Caco-2 (cell line): ENCODE data around the gene ADAMTS4. TPM values are rescaled to one million over a fixed set of nuclear protein-coding genes. Genes with fewer than 3 reads are reported as not detected.

Experiments
- BruUV-seq: library from RNA; stranded (reverse); fragments of 400-500 nt; replicated peaks from 2 replicates; lab custom pipeline; 2021; lab: Mats Ljungman, UMichigan
- CTCF ChIA-PET: fragments of 300-600 bp; sonication (Branson Sonifier 250); formaldehyde crosslinking; loops from one replicate; lab custom pipeline; 2022; ENCODE audit warnings: antibody characterized with exemption; lab: Charles Lee
- POLR2A ChIA-PET: fragments of 300-600 bp; sonication (Branson Sonifier 250); formaldehyde crosslinking; loops from one replicate; lab custom pipeline; 2022; ENCODE audit warnings: antibody characterized with exemption; lab: Charles Lee
- DNase-seq, 2 experiments: peaks; one replicate each; pipeline versions ENCODE4 v3.0.0 to v3.0.0-alpha.2; 2020 to 2022
- H3K27me3 ChIP-seq: replicated peaks from 2 replicates; pipeline ENCODE4 v1.6.0; 2011; ENCODE audit warnings: low read length; ENCODE audit not compliant: control insufficient read depth, insufficient read depth
- H3K36me3 ChIP-seq: 2 replicates; pipeline ENCODE4 v1.5.1; 2011; ENCODE audit warnings: low read length; ENCODE audit not compliant: control insufficient read depth, insufficient read depth
- H3K4me1 ChIP-seq: fragments of 250-450 bp; sonication (Bioruptor Pico); 2 replicates; pipeline ENCODE4 v1.5.1; 2020; ENCODE audit warnings: mild to moderate bottlenecking
- H3K4me3 ChIP-seq: 2 replicates; pipeline ENCODE4 v1.5.1; 2011; ENCODE audit warnings: low read depth, mild to moderate bottlenecking, control low read depth, low read length
- H3K9me3 ChIP-seq: fragments of 250-450 bp; sonication (Bioruptor Pico); 2 replicates; pipeline ENCODE4 v1.5.1; 2020; ENCODE audit warnings: mild to moderate bottlenecking, moderate library complexity
- H3K27ac Mint-ChIP-seq: one replicate; pipeline ENCODE4 v1.8.0; 2022; ENCODE audit warnings: mixed read lengths; ENCODE audit not compliant: unreplicated experiment
- H3K27me3 Mint-ChIP-seq: one replicate; pipeline ENCODE4 v1.8.0; 2022; ENCODE audit warnings: mixed read lengths; ENCODE audit not compliant: insufficient read depth, unreplicated experiment
- H3K36me3 Mint-ChIP-seq: one replicate; pipeline ENCODE4 v1.8.0; 2022; ENCODE audit warnings: mild to moderate bottlenecking, mixed read lengths; ENCODE audit not compliant: insufficient read depth, unreplicated experiment
- H3K4me1 Mint-ChIP-seq: one replicate; pipeline ENCODE4 v1.8.0; 2022; ENCODE audit warnings: low read depth, mixed read lengths; ENCODE audit not compliant: unreplicated experiment
- H3K4me3 Mint-ChIP-seq: one replicate; pipeline ENCODE4 v1.8.0; 2022; ENCODE audit warnings: mild to moderate bottlenecking, moderate library complexity, mixed read lengths; ENCODE audit not compliant: unreplicated experiment
- H3K9me3 Mint-ChIP-seq: one replicate; pipeline ENCODE4 v1.8.0; 2022; ENCODE audit warnings: mixed read lengths; ENCODE audit not compliant: unreplicated experiment
- intact Hi-C: fragments of 100-400 bp; cut with micrococcal nuclease; formaldehyde crosslinking; loops from one replicate; pipeline ENCODE4 v1.10.0; 2022; ENCODE audit not compliant: unreplicated experiment
- total RNA-seq: library from RNA; stranded (reverse); gene quantifications from 2 replicates; pipeline ENCODE4 v1.2.3, GENCODE V29; 2022
- TF ChIP-seq, protein P1 (sequence below), 2 experiments: fragments of 200-600 bp in 1 of 2; IDR thresholded peaks; 1 replicate in 1 of 2; 2 replicates in 1 of 2; pipeline versions ENCODE4 v1.5.1 to v1.8.0; 2011 to 2022; ENCODE audit warnings: antibody characterized with exemption in 1 of 2, control low read depth in 1 of 2, inconsistent platforms in 1 of 2, low read depth in 1 of 2, low read length in 1 of 2, mild to moderate bottlenecking in 1 of 2, moderate library complexity in 1 of 2; ENCODE audit not compliant: insufficient read depth in 1 of 2, severe bottlenecking in 1 of 2, unreplicated experiment in 1 of 2

The ADAMTS4 gene
- total RNA-seq, 1 experiment from 2014 or later: 0.32 TPM

DNA sequence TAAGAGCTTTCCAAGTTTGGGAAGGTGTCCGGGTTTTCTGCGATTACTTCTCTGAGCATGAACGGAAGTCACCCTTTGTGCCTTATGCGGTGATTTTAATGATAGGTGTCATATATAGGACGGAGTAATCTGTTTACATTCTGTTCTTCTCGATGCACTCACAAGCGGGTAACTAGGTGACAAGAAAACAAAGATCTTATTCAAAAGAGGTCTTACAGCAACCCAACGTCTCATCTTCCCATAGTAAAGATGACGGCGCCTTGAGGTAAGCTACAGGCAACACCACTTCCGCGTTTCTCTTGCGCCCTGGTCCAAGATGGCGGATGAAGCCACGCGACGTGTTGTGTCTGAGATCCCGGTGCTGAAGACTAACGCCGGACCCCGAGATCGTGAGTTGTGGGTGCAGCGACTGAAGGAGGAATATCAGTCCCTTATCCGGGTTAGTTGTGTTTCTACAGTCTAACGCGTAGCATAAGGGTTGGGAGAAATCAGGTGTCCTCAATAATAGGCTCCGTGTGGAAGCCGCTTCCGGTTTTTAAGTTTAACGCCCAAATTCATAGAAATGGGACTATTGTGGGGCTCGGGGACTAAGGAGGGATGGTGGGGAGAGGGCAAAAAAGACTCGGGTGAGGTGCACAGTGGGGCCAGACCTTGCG is 45.0 kb downstream of the ADAMTS4 start, which contains the start of gene UFC1:
TSS of gene UFC1 (plus strand) at position 297 of the 656 bp plus-strand sequence. CDS start at position 317, 20 bp downstream.
- TF ChIP-seq, protein P1, sequence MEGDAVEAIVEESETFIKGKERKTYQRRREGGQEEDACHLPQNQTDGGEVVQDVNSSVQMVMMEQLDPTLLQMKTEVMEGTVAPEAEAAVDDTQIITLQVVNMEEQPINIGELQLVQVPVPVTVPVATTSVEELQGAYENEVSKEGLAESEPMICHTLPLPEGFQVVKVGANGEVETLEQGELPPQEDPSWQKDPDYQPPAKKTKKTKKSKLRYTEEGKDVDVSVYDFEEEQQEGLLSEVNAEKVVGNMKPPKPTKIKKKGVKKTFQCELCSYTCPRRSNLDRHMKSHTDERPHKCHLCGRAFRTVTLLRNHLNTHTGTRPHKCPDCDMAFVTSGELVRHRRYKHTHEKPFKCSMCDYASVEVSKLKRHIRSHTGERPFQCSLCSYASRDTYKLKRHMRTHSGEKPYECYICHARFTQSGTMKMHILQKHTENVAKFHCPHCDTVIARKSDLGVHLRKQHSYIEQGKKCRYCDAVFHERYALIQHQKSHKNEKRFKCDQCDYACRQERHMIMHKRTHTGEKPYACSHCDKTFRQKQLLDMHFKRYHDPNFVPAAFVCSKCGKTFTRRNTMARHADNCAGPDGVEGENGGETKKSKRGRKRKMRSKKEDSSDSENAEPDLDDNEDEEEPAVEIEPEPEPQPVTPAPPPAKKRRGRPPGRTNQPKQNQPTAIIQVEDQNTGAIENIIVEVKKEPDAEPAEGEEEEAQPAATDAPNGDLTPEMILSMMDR (IDR thresholded peaks at IDR 0.05; ENCODE audit: insufficient read depth in 1 of 2, low read depth in 1 of 2, low read length in 1 of 2, severe bottlenecking in 1 of 2, unreplicated experiment in 1 of 2): no peak
- Histone ChIP-seq H3K4me1 (0 out of 2 replicates have a peak, but pooled peaks cover 2% of the 10 kb centered on the region), H3K9me3 (no peaks in the 10 kb centered on the region), H3K4me3 (peak within 1 kb of the TSS; percentile 77), H3K36me3 (no peaks in the 10 kb centered on the region), H3K27me3 (no peaks in the 10 kb centered on the region)
- ChIA-PET POLR2A (interaction anchor here (0.6 to 1.5 kb wide), 6 partner anchors 9 to 132 kb away, joined by 3 to 8 read pairs (median 4); partner anchors contain the start of genes DEDD, F11R, NDUFS2 and NIT1), CTCF (interaction anchor here (1.3 kb wide), 1 partner anchor 12 kb away, joined by 10 read pairs; the partner anchor contains the start of gene PPOX)
- Mint-ChIP-seq H3K9me3 (no peaks in the 10 kb centered on the region), H3K27ac (peak within 1 kb of the TSS; percentile 99), H3K4me3 (peak within 1 kb of the TSS; percentile 95), H3K36me3 (peaks cover 34% of the 10 kb centered on the region), H3K4me1 (peaks cover 12% of the 10 kb centered on the region), H3K27me3 (no peaks in the 10 kb centered on the region)
- intact Hi-C loops: loop anchor here (1.0 kb wide), 1 partner anchor 21 kb away; no protein-coding TSS in a partner anchor
- TSS peak; percentile 98 for BruUV-seq
- DNase-seq: peak; percentile 85 to 88

DNA sequence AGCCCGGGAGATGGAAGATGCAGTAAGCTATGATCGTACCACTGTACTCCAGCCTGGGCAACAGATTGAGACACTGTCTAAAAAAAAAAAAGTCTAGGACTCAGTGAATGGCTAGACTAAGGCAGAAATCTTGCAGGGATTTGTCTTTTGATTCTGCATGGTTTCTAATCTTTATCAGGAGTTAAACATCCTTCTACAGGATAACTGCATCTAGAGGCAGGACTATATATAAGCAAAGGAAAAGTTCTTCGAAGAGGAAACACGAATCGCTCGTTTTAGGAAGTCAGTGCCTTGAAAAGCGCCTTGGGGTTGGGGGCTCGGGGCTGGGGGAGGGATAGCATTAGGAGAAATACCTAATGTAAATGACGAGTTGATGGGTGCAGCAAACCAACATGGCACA is 45.7 kb downstream of the ADAMTS4 start:
- Mint-ChIP-seq H3K36me3 (peaks cover 33% of the 10 kb centered on the region), H3K4me3 (peak overlapping the region; percentile 95), H3K27ac (peak overlapping the region; percentile 99), H3K27me3 (no peaks in the 10 kb centered on the region), H3K9me3 (no peaks in the 10 kb centered on the region), H3K4me1 (peaks cover 12% of the 10 kb centered on the region)
- POLR2A ChIA-PET: interaction anchor here (0.6 to 1.5 kb wide), 9 partner anchors 8 to 132 kb away, joined by 3 to 8 read pairs (median 4); partner anchors contain the start of genes DEDD, F11R, NDUFS2 and NIT1
- no peak for DNase-seq
- intact Hi-C loops: loop anchor here (1.0 kb wide), 1 partner anchor 20 kb away; no protein-coding TSS in a partner anchor
- Histone ChIP-seq H3K4me1 (no peaks in the 10 kb centered on the region), H3K4me3 (peak overlapping the region; percentile 77), H3K9me3 (no peaks in the 10 kb centered on the region), H3K27me3 (no peaks in the 10 kb centered on the region), H3K36me3 (no peaks in the 10 kb centered on the region)
- no TSS peak for BruUV-seq
- TF ChIP-seq, protein P1 (IDR thresholded peaks at IDR 0.05; ENCODE audit: insufficient read depth in 1 of 2, low read depth in 1 of 2, low read length in 1 of 2, severe bottlenecking in 1 of 2, unreplicated experiment in 1 of 2): no peak
- CTCF ChIA-PET: interaction anchor here (1.3 kb wide), 1 partner anchor 12 kb away, joined by 10 read pairs; the partner anchor contains the start of gene PPOX

DNA sequence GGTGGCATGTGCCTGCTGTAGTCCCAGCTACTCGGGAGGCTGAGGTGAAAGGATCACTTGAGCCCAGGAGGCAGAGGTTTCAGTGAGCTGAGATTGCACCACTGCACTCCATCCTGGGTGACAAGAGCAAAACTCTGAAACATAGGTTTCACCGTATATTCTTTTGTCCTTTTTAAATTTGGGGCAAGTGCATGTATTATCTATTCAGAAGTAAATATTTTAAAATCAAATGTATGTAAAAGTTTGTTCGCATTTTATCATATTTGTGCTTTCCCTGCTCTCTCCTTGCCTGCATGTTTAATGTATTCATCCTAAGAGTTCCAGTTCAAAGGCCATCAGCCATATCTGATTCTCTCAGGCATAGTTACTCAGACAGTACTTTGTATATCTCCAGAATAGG is 53.0 kb downstream of the ADAMTS4 start:
- H3K4me3 Mint-ChIP-seq: no peak overlapping the region
- Histone ChIP-seq H3K9me3 (no peaks in the 10 kb centered on the region), H3K27me3 (no peaks in the 10 kb centered on the region), H3K36me3 (no peaks in the 10 kb centered on the region), H3K4me3 (no peak overlapping the region), H3K4me1 (no peaks in the 10 kb centered on the region)
- intact Hi-C loops: no loop called here
- no peaks in the 10 kb centered on the region for H3K4me1 Mint-ChIP-seq
- H3K27me3 Mint-ChIP-seq: no peaks in the 10 kb centered on the region
- BruUV-seq: no TSS peak
- CTCF ChIA-PET: interaction anchor here (0.6 to 0.9 kb wide), 2 partner anchors 15 to 74 kb away, joined by 4 read pairs; no protein-coding TSS in a partner anchor
- H3K36me3 Mint-ChIP-seq: no peaks in the 10 kb centered on the region
- no peak for DNase-seq
- H3K27ac Mint-ChIP-seq: no peak overlapping the region
- no peaks in the 10 kb centered on the region for H3K9me3 Mint-ChIP-seq
- POLR2A ChIA-PET: no interaction called here
- TF ChIP-seq, protein P1 (IDR thresholded peaks at IDR 0.05; ENCODE audit: insufficient read depth in 1 of 2, low read depth in 1 of 2, low read length in 1 of 2, severe bottlenecking in 1 of 2, unreplicated experiment in 1 of 2): no peak
